HPDE6-E6E7 (cell line): ENCODE data around the gene HPS1.
A peak's percentile ranks its signal among the peaks of the same experiment; 100 is the strongest.

Source experiments
- DNase-seq: peaks from one replicate; pipeline ENCODE4 v3.0.0; 2011; ENCODE audit warnings: missing footprints; ENCODE audit errors: extremely low spot score

The HPS1 gene

GRCh38 chr10:98463976-98464754 lies 17.4 kb upstream of the HPS1 start:
- DNase-seq, result no peak

- no peak for DNase-seq
These were observed 16.3 kb upstream of the HPS1 start for GRCh38 chr10:98463016-98463415.

GRCh38 chr10:98461500-98461842 lies 14.7 kb upstream of the HPS1 start:
- DNase-seq, result no peak

- DNase-seq, result peak; percentile 81
These were observed 14.2 kb upstream of the HPS1 start for GRCh38 chr10:98460837-98461499.

- DNase-seq, result no peak
These were observed 12.4 kb upstream of the HPS1 start for GRCh38 chr10:98458809-98459784.

- no peak for DNase-seq
These were observed 11.0 kb upstream of the HPS1 start for GRCh38 chr10:98457721-98458120.

- no peak for DNase-seq
These were observed 10.1 kb upstream of the HPS1 start for GRCh38 chr10:98456686-98457482.

GRCh38 chr10:98456043-98456570 lies 9.4 kb upstream of the HPS1 start:
- DNase-seq, result no peak

GRCh38 chr10:98453729-98454128 lies 7.0 kb upstream of the HPS1 start:
- DNase-seq, result no peak

- DNase-seq, result no peak
These were observed 3.9 kb upstream of the HPS1 start for GRCh38 chr10:98450618-98451017.

GRCh38 chr10:98449287-98449686 lies 2.6 kb upstream of the HPS1 start:
- no peak for DNase-seq

- peak; percentile 40 for DNase-seq
These were observed 529 bp downstream of the HPS1 start for GRCh38 chr10:98446151-98446660.

GRCh38 chr10:98445200-98445812 lies 1.4 kb downstream of the HPS1 start:
- DNase-seq, result no peak

GRCh38 chr10:98444314-98445006 lies 2.3 kb downstream of the HPS1 start:
- DNase-seq, result no peak

GRCh38 chr10:98438715-98439114 lies 8.0 kb downstream of the HPS1 start:
- no peak for DNase-seq

GRCh38 chr10:98436704-98437103 lies 10.0 kb downstream of the HPS1 start:
- no peak for DNase-seq

GRCh38 chr10:98435178-98435577 lies 11.6 kb downstream of the HPS1 start:
- no peak for DNase-seq

GRCh38 chr10:98433881-98434732 lies 12.6 kb downstream of the HPS1 start:
- no peak for DNase-seq

GRCh38 chr10:98433371-98433770 lies 13.4 kb downstream of the HPS1 start:
- DNase-seq, result no peak
